OCI-LY7 (cell line): ENCODE results near the gene C2.

Source experiments
- EZH2phosphoT487 ChIP-seq: fragments of 200-600 bp; sonication (generic); IDR thresholded peaks from 2 replicates; pipeline ENCODE4 v1.6.1; 2018; ENCODE audit warnings: low read depth, borderline replicate concordance, mild to moderate bottlenecking, mixed run types, antibody characterized with exemption, low read length, moderate library complexity, mixed read lengths
- TF ChIP-seq, protein P1 (sequence below): fragments of 200-600 bp; sonication (generic); conservative IDR thresholded peaks from 2 replicates; pipeline ENCODE4 v1.5.1; 2014; ENCODE audit warnings: mild to moderate bottlenecking, antibody characterized with exemption, low read length, moderate library complexity, mixed read lengths

- TF ChIP-seq, protein P1, sequence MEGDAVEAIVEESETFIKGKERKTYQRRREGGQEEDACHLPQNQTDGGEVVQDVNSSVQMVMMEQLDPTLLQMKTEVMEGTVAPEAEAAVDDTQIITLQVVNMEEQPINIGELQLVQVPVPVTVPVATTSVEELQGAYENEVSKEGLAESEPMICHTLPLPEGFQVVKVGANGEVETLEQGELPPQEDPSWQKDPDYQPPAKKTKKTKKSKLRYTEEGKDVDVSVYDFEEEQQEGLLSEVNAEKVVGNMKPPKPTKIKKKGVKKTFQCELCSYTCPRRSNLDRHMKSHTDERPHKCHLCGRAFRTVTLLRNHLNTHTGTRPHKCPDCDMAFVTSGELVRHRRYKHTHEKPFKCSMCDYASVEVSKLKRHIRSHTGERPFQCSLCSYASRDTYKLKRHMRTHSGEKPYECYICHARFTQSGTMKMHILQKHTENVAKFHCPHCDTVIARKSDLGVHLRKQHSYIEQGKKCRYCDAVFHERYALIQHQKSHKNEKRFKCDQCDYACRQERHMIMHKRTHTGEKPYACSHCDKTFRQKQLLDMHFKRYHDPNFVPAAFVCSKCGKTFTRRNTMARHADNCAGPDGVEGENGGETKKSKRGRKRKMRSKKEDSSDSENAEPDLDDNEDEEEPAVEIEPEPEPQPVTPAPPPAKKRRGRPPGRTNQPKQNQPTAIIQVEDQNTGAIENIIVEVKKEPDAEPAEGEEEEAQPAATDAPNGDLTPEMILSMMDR, result no peak
- no peak for TF ChIP-seq EZH2phosphoT487
Measured at GRCh38 chr6:31897612-31898382, 29.7 kb upstream of the C2 start, which contains the start of gene EHMT2.
